ENCODE measurements around the gene CEP89.

DNA sequence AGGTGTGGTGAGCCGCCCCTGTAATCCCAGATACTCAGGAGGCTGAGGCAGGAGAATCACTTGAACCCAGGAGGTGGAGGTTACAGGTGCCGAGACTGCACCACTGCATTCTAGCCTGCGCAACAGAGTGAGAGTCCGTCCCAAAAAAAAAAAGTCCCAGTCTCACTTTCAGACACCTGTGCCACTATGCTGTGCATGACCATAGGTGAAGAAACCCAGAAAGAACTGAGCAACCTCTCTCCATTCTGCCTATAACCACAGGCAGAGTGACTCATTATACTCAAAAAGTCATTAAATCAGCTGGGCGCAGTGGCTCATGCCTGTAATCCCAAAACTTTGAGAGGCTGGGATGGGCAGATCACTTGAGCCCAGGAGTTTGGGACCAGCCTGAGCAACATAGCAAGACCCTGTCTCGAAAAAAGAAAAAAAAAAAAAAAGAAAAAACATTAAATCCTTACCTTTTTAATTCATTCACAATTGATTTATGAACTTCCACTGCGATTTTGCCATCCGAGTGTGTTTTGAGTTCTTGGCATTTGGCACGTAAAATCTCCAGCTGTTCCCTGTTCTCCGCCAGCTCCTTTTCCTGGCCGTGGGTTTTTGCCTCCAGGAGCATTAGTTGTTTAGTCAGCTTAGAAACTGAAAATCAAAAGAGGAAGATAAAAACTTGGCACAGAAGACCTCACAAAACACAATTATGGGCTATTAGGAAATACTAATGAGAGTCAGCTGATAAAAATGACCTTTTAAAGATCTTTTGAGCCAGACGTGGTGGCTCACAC is 56.7 kb downstream of the CEP89 start:
- TF ChIP-seq, protein P1, sequence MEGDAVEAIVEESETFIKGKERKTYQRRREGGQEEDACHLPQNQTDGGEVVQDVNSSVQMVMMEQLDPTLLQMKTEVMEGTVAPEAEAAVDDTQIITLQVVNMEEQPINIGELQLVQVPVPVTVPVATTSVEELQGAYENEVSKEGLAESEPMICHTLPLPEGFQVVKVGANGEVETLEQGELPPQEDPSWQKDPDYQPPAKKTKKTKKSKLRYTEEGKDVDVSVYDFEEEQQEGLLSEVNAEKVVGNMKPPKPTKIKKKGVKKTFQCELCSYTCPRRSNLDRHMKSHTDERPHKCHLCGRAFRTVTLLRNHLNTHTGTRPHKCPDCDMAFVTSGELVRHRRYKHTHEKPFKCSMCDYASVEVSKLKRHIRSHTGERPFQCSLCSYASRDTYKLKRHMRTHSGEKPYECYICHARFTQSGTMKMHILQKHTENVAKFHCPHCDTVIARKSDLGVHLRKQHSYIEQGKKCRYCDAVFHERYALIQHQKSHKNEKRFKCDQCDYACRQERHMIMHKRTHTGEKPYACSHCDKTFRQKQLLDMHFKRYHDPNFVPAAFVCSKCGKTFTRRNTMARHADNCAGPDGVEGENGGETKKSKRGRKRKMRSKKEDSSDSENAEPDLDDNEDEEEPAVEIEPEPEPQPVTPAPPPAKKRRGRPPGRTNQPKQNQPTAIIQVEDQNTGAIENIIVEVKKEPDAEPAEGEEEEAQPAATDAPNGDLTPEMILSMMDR (IDR thresholded peaks at IDR 0.05): no peak
- no peak for TF ChIP-seq EP300 (IDR thresholded peaks at IDR 0.05)
